NCI-H526 treated with DMSO at 0.1 percent for 48 hours (cell line): ENCODE results near the gene TARBP2.

Experiments used
- DNase-seq: peaks from one replicate; lab custom pipeline; 2025; lab: John Stamatoyannopoulos, UW

Gene TARBP2

DNA sequence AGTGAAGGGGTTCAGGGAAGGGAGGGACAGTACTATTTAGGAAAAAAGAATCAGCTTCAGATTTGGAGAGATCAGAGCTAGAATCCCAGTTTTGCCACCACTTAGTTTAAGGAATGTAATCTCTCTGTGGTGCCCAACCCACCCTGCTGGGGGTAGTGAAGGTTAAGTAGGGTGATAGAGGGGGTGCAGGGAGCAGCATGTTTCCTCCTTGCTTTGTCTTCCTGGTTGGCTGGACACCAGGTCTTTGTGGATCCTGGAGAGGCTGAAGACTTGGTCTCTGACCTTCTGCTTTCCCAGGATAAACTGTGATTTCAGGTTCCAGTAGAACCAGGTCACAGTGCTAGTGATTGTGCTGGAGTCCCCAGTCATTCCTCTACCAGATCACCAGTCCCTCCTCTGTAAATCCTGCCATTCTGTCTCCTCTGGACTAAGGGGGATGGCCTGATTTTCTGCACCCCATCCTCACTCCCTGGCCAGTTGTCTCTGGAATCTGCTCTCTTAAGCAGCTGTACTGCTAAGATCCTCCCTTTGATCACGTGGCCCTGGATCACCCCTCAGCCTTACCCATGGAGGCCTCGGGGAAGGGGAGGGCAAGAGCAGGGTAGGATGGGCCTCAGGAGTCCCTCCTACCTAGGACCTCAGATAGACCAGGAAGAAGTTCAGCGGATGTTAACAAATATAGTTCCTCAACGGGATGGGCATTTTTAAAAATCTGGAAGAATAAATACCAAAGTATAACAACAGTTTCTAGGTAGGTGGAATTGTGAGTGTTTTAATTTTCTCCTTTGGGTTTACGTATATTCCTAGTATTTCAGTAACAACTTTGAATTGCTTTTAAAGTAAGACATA, 5.0 kb upstream of the TARBP2 start:
- no peak for DNase-seq

- DNase-seq = no peak
Observed at GRCh38 chr12:53496752-53497032, 4.4 kb upstream of the TARBP2 start.

GRCh38 chr12:53497461-53497860, 3.6 kb upstream of the TARBP2 start:
- no peak for DNase-seq

DNA sequence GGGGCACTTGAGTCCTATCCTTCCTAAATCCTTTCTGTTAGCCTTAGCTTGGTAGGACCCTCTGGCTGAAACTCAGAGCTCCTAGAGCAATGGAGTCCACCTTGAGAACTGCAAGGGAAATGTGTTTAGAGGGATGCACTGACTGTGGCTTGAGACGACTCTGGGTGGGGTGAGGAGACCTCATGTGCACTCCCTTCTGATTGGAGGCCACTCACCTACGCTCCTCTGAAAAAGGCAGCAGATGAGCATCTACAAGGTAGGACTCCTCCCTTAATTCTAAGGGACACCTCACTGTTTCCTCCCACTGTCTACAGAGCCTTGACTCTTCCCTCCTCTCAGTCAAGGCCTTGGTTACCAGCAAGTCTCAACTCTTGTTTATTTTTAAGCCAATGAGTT, 2.9 kb upstream of the TARBP2 start:
- DNase-seq = no peak

GRCh38 chr12:53499266-53500141, 1.6 kb upstream of the TARBP2 start, which contains the start of gene MAP3K12:
MAP3K12 (minus strand) TSS chr12:53499458; CDS start chr12:53487391, 12,067 bp downstream.
- peak; percentile 14 for DNase-seq

DNA sequence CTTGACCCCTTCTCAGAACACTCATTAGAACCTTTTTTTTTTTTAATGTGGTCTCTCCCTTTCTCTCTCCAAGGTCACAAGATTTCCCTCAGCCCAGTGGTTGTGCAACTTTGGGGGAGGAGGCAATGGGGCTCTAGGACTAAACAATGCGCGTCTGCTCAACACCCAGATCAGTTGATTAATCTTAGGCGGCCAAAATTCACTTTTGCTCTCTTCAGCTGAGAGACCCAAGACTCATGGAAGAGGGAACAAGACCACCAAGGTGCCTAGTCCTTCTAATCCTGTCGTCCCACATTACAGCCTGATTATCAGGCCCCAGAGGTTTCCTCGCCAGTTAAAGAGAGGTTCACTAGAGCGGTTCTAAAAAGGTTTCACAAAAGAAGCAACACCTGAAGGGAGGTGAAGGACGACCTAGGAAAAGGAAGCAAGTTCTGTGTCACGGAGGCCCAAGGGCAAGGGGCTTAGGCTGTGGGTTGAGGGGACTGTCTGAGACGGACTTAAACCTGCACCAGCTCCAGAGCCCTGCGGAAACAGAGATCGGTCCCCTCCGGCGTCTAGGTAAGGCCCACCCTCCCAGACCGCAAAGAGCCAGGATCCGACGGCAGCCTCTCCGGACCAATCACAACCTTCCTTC, 824 bp upstream of the TARBP2 start:
- no peak for DNase-seq

- no peak for DNase-seq
Observed at GRCh38 chr12:53501615-53502181, 615 bp downstream of the TARBP2 start.

DNA sequence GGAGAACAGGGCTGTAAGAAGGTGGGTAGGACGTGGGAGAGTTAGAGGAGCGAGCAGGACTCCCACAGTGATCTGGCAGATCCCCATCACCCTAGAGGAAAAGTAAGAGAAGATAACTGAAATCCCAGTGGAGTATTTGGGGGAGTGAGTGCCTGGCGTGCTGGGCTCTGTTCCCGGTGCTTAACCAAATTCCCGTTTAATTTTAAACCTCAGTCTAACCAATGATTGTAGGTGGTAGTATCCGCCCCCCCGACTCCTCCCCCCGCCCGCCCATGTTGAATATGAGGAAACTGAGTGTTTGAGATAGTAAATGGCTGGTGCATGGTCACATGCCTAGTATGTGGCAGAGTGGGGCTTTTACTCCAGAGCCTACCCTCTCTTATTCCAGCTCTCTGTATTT, 1.2 kb downstream of the TARBP2 start:
- no peak for DNase-seq

DNA sequence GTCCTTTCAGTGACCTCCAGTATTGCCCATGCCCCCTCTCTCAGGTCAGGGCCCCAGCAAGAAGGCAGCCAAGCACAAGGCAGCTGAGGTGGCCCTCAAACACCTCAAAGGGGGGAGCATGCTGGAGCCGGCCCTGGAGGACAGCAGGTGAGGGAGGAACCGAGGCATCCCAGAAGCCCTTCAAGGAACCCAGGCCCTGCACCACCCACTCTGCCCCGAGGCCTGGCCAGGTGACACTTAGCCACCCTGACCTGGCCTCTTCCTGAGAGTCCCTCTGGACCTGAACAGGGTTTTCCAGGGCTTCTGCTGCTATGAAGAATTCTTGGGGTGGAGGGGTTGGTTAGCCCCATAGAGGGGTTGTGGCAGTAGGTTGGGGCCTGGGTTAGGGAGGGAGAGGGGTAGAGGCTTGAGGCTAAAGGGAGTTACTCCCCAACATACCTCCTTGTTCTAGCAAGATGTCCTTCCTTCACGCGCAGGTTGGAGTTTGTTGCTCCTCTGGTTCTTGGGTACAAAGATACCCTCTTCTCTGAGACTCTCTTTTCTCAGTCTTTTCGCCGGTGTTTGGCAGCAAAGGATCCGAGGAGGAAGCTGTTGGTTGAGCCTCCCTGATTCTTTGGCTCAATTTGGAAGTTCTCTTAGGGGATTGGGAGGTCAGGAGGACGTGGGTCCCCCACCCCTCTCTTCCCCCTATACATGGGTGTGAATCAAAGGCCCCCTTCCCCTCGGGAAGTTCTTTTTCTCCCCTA, 2.1 kb downstream of the TARBP2 start:
- DNase-seq = no peak

- no peak for DNase-seq
Observed at GRCh38 chr12:53504004-53504920, 3.2 kb downstream of the TARBP2 start.

GRCh38 chr12:53505086-53505485, 4.0 kb downstream of the TARBP2 start:
- no peak for DNase-seq

GRCh38 chr12:53505555-53506449, 4.7 kb downstream of the TARBP2 start:
- no peak for DNase-seq

DNA sequence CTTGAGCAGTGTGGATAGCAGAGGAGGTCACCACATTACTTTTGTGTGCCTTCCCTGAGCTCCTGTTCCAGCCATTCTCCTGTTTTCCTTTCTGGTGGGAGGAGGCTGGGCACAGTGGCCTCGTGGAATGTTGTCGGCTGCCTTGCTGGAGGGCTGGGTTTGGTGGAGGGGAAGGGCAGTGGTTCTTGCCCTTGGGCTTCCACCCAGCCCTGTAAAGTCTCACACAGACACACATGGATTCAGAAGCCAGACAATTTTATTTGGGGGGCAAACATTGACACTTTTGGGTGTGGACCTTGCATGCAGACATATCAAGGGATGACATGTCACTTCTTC, 5.3 kb downstream of the TARBP2 start:
- no peak for DNase-seq

DNA sequence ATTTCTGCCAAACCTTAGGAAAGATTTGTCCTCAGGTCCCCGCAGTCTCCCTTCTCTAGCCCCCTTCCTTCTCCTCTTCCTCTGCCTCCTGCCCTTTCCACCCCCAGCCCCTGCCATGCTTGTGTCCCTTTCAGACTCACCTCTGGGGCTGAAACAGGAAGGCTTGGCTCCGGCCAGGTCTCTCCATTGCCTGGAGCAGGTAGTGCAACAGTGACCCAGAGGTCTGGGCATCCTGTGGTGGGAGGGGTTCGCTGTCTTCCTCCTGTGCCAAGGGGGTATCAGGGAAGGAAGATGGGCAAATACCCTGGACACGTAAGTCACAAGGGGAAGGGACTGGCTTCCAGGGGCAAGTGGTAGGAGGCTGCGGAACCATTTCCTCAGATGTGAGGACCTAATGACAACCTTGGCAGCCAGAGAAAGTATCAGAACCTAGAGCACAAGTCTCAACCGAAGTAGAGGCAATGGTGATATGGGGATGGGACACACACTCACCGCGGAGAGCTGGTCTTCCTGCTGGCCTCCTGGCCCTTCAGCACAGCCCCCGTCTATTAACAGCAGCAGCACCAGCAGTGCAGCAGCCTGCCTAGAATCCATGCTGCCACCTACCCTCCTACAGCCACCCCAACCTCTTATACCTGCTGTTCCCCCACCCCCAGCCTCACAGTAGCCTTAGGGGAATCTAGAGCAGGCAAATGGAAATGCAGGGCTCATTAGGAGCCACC, 6.0 kb downstream of the TARBP2 start, which contains the start of gene NPFF:
Gene NPFF, minus strand, starts transcription at position 604 of the 722 bp plus-strand sequence. Its CDS starts 10 bp downstream, at position 594.
- DNase-seq = no peak

GRCh38 chr12:53507603-53507885, 6.5 kb downstream of the TARBP2 start:
- DNase-seq = no peak

DNA sequence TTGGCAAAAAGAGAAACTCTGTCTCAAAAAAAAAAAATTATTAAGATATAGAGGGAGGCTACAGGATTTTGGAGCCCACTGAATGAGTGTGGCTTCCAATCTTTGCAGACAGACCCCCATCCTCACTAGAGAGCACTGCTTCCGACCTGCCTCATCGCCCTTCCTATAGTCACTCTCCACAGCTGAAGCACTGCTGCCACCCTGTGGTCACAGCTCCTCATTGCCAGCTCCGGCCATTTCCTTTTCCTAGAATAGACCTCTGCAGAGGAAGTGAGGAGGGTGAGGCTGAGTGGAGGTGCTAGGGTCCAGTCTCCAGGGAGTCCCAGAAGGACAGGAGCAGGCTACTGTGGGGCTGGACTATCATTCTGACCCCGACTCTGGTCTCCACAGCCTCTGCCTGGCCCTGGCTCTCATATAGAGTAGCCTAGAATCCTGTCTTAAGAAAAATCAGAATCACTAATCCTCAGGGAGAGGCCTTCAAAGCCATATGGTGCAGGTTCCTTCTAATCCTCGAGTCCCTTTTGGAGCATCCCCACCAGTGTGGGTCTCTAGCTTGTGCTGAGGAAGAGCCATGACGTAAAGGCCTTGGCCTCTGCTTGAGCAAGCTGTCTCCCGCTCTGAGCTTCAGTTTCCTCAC, 7.6 kb downstream of the TARBP2 start:
- peak; percentile 69 for DNase-seq

DNA sequence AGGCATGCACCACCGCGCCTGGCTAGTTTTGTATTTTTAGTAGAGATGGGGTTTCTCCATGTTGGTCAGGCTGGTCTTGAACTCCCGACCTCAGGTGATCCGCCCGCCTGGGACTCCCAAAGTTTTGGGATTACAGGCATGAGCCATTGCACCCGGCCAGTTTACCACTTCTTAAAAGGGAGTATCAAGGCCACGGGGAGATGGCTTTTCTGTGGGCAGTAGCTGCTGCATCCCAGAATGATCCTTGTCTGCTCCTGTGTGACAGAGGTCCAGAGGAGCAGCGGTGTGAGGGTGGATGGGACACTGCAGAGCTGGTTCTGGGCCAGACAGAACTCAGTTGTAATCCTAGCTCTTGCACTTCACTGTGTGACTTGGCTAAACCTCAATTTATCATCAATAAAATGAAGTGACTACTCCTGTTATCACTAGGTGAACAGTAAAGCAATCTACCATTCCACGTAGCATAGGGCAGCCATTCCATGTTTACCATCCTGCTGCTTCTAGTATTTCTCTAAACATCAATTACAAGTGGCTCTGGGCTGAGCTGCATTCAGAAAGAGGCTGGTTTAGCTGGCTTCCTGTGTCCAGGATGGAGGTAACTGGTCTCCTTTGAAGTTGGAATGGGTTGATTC, 9.2 kb downstream of the TARBP2 start:
- no peak for DNase-seq
